ENCODE data around the gene DUSP23.
A peak's percentile ranks its signal among the peaks of the same experiment; 100 is the strongest.

DUSP23 gene

DNA sequence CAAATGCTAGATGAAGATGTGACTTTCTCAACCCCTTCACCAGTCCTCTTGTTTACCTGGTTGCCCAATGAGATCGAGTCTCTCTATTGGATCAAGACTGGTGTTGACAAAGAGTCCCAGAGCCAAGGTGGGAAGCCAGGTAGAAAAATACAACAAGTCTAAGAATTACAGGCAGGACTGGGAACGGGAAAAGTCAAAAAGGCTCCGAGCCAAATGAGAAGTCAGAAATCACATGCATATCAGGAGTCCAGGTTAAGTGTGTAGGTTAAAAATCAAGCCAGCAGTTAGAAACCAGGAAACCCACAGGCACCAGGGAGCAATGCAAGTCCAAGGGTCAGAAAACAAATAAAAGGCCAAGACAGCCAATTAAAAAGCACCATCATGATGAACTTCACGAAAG, 27.4 kb upstream of the DUSP23 start:
- no peak overlapping the region for H3K4me2 ChIP-seq (ENCODE audit: low read length)
- H3K4ac ChIP-seq (ENCODE audit: low read depth, low read length), result no peak overlapping the region
- H4K91ac ChIP-seq (ENCODE audit: low read depth, low read length), result no peak overlapping the region
- H3K36me3 ChIP-seq (ENCODE audit: control insufficient read depth in 1 of 2, insufficient read depth in 2 of 2, low read length in 2 of 2), result no peaks in the 10 kb centered on the region
- no peaks in the 10 kb centered on the region for H3K79me1 ChIP-seq (ENCODE audit: low read length)
- no peak overlapping the region for H3K18ac ChIP-seq (ENCODE audit: low read length)
- no peak overlapping the region for H3K27ac ChIP-seq (ENCODE audit: low read depth, low read length)
- H2AK5ac ChIP-seq (ENCODE audit: low read length), result no peak overlapping the region
- H4K8ac ChIP-seq (ENCODE audit: low read depth, low read length), result no peak overlapping the region
- H4K12ac ChIP-seq (ENCODE audit: low read depth, low read length), result no peak overlapping the region
- no peak overlapping the region for H2BK120ac ChIP-seq (ENCODE audit: insufficient read depth, low read length, poor library complexity)
- no CpG with 5 or more reads among the region's 4 CpGs for WGBS (ENCODE audit: extremely low coverage, insufficient coverage, insufficient read length)
- no peak overlapping the region for H2BK5ac ChIP-seq (ENCODE audit: low read depth, low read length, poor library complexity)
- no peaks in the 10 kb centered on the region for H3K79me2 ChIP-seq (ENCODE audit: control insufficient read depth, insufficient read depth, low read length, poor library complexity)
- H3K14ac ChIP-seq (ENCODE audit: low read length), result no peak overlapping the region
- H3K9ac ChIP-seq (ENCODE audit: low read length), result no peak overlapping the region
- no peak overlapping the region for H3K23ac ChIP-seq (ENCODE audit: low read length)
- H3K4me3 ChIP-seq (ENCODE audit: low read depth, low read length), result no peak overlapping the region
- H2BK12ac ChIP-seq (ENCODE audit: low read length), result no peak overlapping the region
- no peak for DNase-seq
- no peaks in the 10 kb centered on the region for H3K4me1 ChIP-seq (ENCODE audit: control insufficient read depth in 1 of 2, insufficient read depth in 2 of 2, low read length in 2 of 2)
- H2AFZ ChIP-seq (ENCODE audit: insufficient read depth, low read length, poor library complexity), result no peak overlapping the region
- no peaks in the 10 kb centered on the region for H3K27me3 ChIP-seq (ENCODE audit: insufficient read depth, low read length)
- no peaks in the 10 kb centered on the region for H3K9me3 ChIP-seq (ENCODE audit: insufficient read depth, low read depth, low read length)

DNA sequence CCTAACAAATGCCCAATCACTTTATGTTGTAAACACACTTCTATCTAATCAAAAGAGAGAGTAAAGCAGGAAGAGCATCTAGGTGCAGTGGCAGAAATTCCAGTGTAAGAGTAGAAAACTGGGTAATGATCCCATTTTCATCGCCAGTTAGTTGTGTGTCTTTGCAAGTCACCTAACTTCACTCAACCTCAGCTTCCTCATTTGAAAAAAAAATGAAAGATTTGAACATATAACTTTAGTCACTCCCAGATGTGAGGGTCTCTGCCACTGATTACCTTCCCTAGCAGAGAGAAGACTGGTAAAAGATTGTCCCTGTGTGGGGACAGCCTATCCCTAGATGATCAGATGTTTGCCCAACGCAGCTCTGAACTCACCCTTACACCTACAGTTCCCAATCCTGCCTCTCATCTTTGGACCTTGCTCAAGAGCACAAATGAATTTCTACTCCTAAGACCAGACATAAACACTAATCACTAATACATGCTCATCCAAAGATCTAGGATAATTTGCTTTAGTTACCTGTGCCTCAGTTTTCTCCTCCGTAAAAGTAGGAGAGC, 25.2 kb upstream of the DUSP23 start:
- no peak overlapping the region for H4K12ac ChIP-seq (ENCODE audit: low read depth, low read length)

GRCh38 chr1:159756397-159756796, 24.4 kb upstream of the DUSP23 start:
- Histone ChIP-seq H3K18ac (ENCODE audit: low read length) (no peak overlapping the region), H2AFZ (ENCODE audit: insufficient read depth, low read length, poor library complexity) (no peak overlapping the region), H3K4me2 (ENCODE audit: low read length) (no peak overlapping the region), H3K79me1 (ENCODE audit: low read length) (no peaks in the 10 kb centered on the region), H3K23ac (ENCODE audit: low read length) (no peak overlapping the region), H2BK5ac (ENCODE audit: low read depth, low read length, poor library complexity) (no peak overlapping the region), H3K27me3 (ENCODE audit: insufficient read depth, low read length) (no peaks in the 10 kb centered on the region), H3K4me1 (ENCODE audit: control insufficient read depth in 1 of 2, insufficient read depth in 2 of 2, low read length in 2 of 2) (no peaks in the 10 kb centered on the region), H3K14ac (ENCODE audit: low read length) (no peak overlapping the region), H3K4me3 (ENCODE audit: low read depth, low read length) (no peak overlapping the region), H4K8ac (ENCODE audit: low read depth, low read length) (no peak overlapping the region), H3K4ac (ENCODE audit: low read depth, low read length) (no peak overlapping the region), H3K79me2 (ENCODE audit: control insufficient read depth, insufficient read depth, low read length, poor library complexity) (no peaks in the 10 kb centered on the region), H3K36me3 (ENCODE audit: control insufficient read depth in 1 of 2, insufficient read depth in 2 of 2, low read length in 2 of 2) (no peaks in the 10 kb centered on the region), H3K9me3 (ENCODE audit: insufficient read depth, low read depth, low read length) (no peaks in the 10 kb centered on the region), H3K9ac (ENCODE audit: low read length) (no peak overlapping the region), H2BK12ac (ENCODE audit: low read length) (no peak overlapping the region), H2AK5ac (ENCODE audit: low read length) (no peak overlapping the region), H4K12ac (ENCODE audit: low read depth, low read length) (no peak overlapping the region), H3K27ac (ENCODE audit: low read depth, low read length) (no peak overlapping the region), H2BK120ac (ENCODE audit: insufficient read depth, low read length, poor library complexity) (no peak overlapping the region), H4K91ac (ENCODE audit: low read depth, low read length) (no peak overlapping the region)
- peak; percentile 29 to 84 for DNase-seq

More for the DNA sequence above, 25.2 kb upstream of the DUSP23 start:
- H3K36me3 ChIP-seq (ENCODE audit: control insufficient read depth in 1 of 2, insufficient read depth in 2 of 2, low read length in 2 of 2), result no peaks in the 10 kb centered on the region
- no peak overlapping the region for H2BK5ac ChIP-seq (ENCODE audit: low read depth, low read length, poor library complexity)
- no peak overlapping the region for H3K18ac ChIP-seq (ENCODE audit: low read length)
- no peak overlapping the region for H4K8ac ChIP-seq (ENCODE audit: low read depth, low read length)
- no peaks in the 10 kb centered on the region for H3K9me3 ChIP-seq (ENCODE audit: insufficient read depth, low read depth, low read length)
- H2BK12ac ChIP-seq (ENCODE audit: low read length), result no peak overlapping the region
- WGBS (ENCODE audit: extremely low coverage, insufficient coverage, insufficient read length), result no CpG with 5 or more reads among the region's 3 CpGs
- no peaks in the 10 kb centered on the region for H3K27me3 ChIP-seq (ENCODE audit: insufficient read depth, low read length)
- no peak overlapping the region for H2BK120ac ChIP-seq (ENCODE audit: insufficient read depth, low read length, poor library complexity)
- no peaks in the 10 kb centered on the region for H3K79me1 ChIP-seq (ENCODE audit: low read length)
- H3K27ac ChIP-seq (ENCODE audit: low read depth, low read length), result no peak overlapping the region
- H2AK5ac ChIP-seq (ENCODE audit: low read length), result no peak overlapping the region
- H3K4ac ChIP-seq (ENCODE audit: low read depth, low read length), result no peak overlapping the region
- H3K9ac ChIP-seq (ENCODE audit: low read length), result no peak overlapping the region
- H3K79me2 ChIP-seq (ENCODE audit: control insufficient read depth, insufficient read depth, low read length, poor library complexity), result no peaks in the 10 kb centered on the region
- no peak overlapping the region for H4K91ac ChIP-seq (ENCODE audit: low read depth, low read length)
- no peak overlapping the region for H3K14ac ChIP-seq (ENCODE audit: low read length)
- H3K23ac ChIP-seq (ENCODE audit: low read length), result no peak overlapping the region
- H3K4me1 ChIP-seq (ENCODE audit: control insufficient read depth in 1 of 2, insufficient read depth in 2 of 2, low read length in 2 of 2), result no peaks in the 10 kb centered on the region
- H3K4me2 ChIP-seq (ENCODE audit: low read length), result no peak overlapping the region
- H3K4me3 ChIP-seq (ENCODE audit: low read depth, low read length), result no peak overlapping the region
- DNase-seq, result peak in 1 of 2 donors; percentile 35
- H2AFZ ChIP-seq (ENCODE audit: insufficient read depth, low read length, poor library complexity), result no peak overlapping the region

GRCh38 chr1:159763686-159764085, 17.1 kb upstream of the DUSP23 start:
- Histone ChIP-seq H3K9me3 (ENCODE audit: insufficient read depth, low read depth, low read length) (no peaks in the 10 kb centered on the region), H3K4me1 (ENCODE audit: control insufficient read depth in 1 of 2, insufficient read depth in 2 of 2, low read length in 2 of 2) (no peaks in the 10 kb centered on the region), H3K4me2 (ENCODE audit: low read length) (no peak overlapping the region), H3K14ac (ENCODE audit: low read length) (no peak overlapping the region), H4K8ac (ENCODE audit: low read depth, low read length) (no peak overlapping the region), H2AFZ (ENCODE audit: insufficient read depth, low read length, poor library complexity) (no peak overlapping the region), H2BK5ac (ENCODE audit: low read depth, low read length, poor library complexity) (no peak overlapping the region), H3K36me3 (ENCODE audit: control insufficient read depth in 1 of 2, insufficient read depth in 2 of 2, low read length in 2 of 2) (no peaks in the 10 kb centered on the region), H3K18ac (ENCODE audit: low read length) (no peak overlapping the region), H3K4ac (ENCODE audit: low read depth, low read length) (no peak overlapping the region), H2AK5ac (ENCODE audit: low read length) (no peak overlapping the region), H3K4me3 (ENCODE audit: low read depth, low read length) (no peak overlapping the region), H3K79me2 (ENCODE audit: control insufficient read depth, insufficient read depth, low read length, poor library complexity) (no peaks in the 10 kb centered on the region), H3K27me3 (ENCODE audit: insufficient read depth, low read length) (no peaks in the 10 kb centered on the region), H3K23ac (ENCODE audit: low read length) (no peak overlapping the region), H4K12ac (ENCODE audit: low read depth, low read length) (no peak overlapping the region), H2BK120ac (ENCODE audit: insufficient read depth, low read length, poor library complexity) (no peak overlapping the region), H3K9ac (ENCODE audit: low read length) (no peak overlapping the region), H3K27ac (ENCODE audit: low read depth, low read length) (no peak overlapping the region), H3K79me1 (ENCODE audit: low read length) (no peaks in the 10 kb centered on the region), H2BK12ac (ENCODE audit: low read length) (no peak overlapping the region), H4K91ac (ENCODE audit: low read depth, low read length) (no peak overlapping the region)
- no peak for DNase-seq
- WGBS (ENCODE audit: extremely low coverage, insufficient coverage, insufficient read length), result no CpG with 5 or more reads among the region's 1 CpG
